NCI-H2029 (cell line): ENCODE results near the gene ESRRA.
"Not testable (repeated sequence)": the region's sequence is repeated elsewhere in the genome, so short reads cannot be mapped to it uniquely, and the experiment has no call there.

Experiments used
- DNase-seq: peaks from one replicate; lab custom pipeline; 2025; lab: John Stamatoyannopoulos, UW

Gene ESRRA

GRCh38 chr11:64292460-64293254, 12.7 kb upstream of the ESRRA start:
- no peak for DNase-seq

GRCh38 chr11:64294774-64295173, 10.6 kb upstream of the ESRRA start:
- no peak for DNase-seq

DNA sequence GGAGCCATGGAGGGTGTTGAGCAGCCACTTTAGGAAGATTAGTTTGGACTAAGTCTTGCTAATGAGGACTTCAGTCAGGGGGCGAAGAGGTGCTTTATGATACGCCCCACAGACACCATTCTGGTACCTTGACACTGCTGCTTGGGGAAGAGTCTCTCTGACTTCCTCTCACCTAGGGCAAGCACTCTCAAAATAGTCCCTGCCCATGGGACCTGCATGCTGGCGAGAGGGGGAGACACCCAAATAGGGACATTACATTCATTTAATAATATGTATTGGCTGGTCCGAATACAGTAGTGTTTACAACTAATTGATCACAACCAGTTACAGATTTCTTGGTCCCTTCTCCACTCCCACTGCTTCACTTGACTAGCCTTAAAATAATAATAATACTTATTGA, 9.6 kb upstream of the ESRRA start:
- no peak for DNase-seq

DNA sequence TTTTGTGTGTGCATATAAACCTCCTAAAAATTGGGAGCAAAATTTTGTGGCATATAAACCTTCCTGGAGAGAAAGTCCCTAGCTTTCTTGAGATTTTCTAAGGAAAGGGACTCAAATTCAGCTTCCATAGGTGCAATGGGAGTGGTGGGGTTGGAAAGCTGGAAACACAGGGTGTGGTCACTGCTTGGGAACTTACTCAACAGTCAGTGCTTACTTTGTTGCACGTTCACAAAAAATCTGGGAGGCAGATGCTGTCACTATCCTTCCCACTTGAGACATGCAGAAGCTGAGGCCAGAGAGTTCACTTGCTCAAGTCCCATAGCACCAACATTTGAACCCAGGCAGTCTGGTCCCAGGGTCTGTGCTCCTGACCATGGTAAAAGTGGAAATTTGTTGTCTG, 9.1 kb upstream of the ESRRA start:
- DNase-seq = no peak

DNA sequence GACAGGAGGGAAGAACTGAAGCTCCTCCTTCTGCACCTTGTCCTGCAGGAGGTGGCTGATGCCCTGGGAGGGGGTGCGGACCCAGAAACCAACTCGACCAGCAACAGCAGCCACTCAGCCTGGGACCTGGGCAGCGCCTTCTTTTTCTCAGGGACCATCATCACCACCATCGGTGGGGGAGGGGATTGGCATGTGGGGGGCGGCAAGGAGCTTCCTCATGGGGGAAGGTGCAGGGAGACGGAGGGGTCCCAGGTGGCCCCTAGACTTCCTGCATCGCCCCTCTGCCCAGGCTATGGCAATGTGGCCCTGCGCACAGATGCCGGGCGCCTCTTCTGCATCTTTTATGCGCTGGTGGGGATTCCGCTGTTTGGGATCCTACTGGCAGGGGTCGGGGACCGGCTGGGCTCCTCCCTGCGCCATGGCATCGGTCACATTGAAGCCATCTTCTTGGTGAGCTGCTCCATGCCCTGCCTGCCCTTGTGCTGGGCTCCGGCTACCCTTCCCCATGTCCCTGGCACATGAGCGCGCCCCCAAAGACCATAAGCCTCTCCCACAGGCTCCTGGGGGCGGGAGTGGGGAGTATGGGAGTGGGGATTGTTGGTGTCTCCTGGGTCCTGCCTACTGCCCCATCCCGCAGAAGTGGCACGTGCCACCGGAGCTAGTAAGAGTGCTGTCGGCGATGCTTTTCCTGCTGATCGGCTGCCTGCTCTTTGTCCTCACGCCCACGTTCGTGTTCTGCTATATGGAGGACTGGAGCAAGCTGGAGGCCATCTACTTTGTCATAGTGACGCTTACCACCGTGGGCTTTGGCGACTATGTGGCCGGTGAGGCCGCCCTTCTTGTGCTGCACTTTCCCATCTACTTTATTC, 8.3 kb upstream of the ESRRA start:
- DNase-seq = no peak

- DNase-seq = no peak
Measured at GRCh38 chr11:64297699-64298358, 7.5 kb upstream of the ESRRA start.

- no peak for DNase-seq
Measured at GRCh38 chr11:64298966-64299846, 6.1 kb upstream of the ESRRA start.

- no peak for DNase-seq
Measured at GRCh38 chr11:64299847-64300648, 5.3 kb upstream of the ESRRA start, which contains the start of gene CATSPERZ. Gene CATSPERZ (plus strand): TSS chr11:64300358. CDS start chr11:64300411, 53 bp downstream.

DNA sequence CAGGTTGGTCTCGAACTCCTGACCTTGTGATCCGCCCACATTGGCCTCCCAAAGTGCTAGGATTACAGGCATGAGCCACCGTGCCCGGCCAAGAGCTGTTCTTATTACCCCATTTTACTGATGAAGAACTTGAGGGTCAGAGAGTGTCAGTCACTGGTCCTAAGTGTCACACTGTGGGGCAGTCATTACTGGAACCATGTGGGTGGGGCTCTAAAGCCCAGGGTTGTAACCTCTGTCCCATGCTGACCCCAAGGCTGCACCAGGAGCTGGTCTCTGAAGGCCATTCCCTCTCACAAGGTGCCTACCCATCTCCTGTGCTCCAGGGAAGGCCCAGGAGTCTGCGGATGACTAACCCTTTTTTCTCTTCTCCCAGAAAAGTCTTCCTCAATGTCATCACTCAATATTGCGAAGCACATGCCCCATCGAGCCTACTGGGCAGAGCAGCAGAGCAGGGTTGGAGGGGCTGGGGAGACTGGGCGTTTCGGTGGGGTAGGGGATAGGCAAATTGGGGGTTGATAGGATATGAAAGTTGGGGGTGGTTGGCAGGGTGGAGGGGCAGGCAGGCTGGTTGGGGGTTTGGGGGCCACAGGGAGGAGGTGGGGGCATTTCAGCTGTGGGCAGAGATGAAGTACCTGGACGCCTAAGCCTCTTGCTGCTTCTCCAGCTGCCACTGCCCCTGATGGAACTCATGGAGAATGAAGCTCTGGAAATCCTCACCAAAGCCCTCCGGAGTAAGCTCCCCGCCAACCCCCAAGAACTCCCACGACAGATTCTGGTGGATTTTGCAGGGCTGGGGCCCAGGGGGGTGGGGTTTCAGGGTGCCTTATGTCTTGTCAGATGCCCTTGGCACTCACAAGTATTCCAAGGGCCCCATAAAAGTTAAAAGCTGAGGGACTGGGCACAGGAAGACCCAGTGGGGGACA, 2.0 kb upstream of the ESRRA start:
- no peak for DNase-seq

GRCh38 chr11:64304032-64304315, 1.4 kb upstream of the ESRRA start:
- no peak for DNase-seq

DNA sequence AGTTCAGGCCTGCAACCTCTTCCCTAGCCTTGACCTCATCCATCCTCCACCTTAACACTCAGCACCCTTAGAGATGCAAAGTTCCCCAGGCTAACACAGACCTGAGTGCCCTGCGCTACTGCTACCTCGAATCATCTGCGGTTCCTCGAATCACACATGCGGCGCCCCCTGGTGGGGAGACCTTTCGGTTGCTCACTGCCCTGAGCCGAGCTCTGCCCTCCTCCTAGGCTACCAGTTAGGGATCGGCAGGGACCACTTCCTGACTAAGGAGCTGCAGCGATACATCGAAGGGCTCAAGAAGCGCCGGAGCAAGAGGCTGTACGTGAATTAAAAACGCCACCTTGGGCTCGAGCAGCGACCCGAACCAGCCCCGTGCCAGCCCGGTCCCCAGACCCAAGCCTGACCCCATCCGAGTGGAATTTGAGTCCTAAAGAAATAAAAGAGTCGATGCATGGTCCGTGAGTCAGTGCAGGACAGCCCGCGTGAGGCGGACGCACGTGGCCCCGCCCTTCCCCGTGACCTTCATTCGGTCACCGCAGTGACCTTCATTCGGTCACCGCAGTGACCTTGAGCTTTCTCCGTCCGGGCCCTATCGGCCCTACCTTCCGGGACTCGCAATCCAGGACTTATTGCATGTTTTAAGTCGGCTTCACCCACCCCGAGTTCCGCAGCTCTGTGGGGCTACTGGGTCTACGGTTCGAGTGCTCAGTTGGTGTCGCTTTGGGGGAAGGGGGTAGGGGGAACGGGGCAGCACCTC, 830 bp upstream of the ESRRA start:
- DNase-seq = peak; percentile 93

GRCh38 chr11:64305691-64306562, 603 bp downstream of the ESRRA start:
- DNase-seq = peak; percentile 61

DNA sequence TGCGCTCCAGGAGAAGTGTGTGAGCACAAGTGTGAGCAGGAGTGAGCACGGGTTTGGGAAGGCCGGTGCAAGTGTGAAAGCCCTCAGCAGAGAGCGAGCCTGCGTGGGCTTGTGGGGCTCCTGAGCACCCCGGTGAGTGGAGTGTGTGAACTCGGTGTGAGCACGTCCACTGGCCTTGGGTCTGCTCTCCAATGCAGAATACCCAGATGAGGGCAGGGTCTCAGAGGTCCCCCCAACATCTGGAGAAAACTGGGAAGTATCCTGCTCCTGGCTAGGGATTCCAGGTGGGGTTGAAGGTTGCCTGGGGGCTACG, 1.2 kb downstream of the ESRRA start:
- DNase-seq = no peak

- no peak for DNase-seq
Measured at GRCh38 chr11:64306876-64307622, 1.7 kb downstream of the ESRRA start.

- not testable (repeated sequence) for DNase-seq
Measured at GRCh38 chr11:64307795-64308194, 2.5 kb downstream of the ESRRA start.

DNA sequence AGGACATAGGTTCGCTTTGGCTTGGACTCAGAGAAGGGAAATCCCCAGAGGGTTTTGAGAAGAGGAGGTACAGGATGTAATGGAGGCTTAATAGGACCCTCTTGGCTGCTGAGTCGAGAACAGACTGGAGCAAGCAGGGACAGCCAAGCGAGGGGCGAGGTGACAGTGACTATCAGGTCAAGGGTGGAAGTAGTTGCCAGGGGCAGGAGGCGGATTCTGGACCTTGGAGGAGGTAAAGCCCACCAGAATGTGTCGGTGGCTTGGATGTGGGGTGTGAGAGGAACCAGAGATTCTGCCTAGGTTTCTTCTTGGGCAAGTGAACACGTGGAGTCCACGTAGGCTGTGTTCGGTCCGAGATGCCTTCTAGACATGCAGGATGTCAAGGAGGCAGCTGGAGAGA, 7.6 kb downstream of the ESRRA start:
- no peak for DNase-seq

DNA sequence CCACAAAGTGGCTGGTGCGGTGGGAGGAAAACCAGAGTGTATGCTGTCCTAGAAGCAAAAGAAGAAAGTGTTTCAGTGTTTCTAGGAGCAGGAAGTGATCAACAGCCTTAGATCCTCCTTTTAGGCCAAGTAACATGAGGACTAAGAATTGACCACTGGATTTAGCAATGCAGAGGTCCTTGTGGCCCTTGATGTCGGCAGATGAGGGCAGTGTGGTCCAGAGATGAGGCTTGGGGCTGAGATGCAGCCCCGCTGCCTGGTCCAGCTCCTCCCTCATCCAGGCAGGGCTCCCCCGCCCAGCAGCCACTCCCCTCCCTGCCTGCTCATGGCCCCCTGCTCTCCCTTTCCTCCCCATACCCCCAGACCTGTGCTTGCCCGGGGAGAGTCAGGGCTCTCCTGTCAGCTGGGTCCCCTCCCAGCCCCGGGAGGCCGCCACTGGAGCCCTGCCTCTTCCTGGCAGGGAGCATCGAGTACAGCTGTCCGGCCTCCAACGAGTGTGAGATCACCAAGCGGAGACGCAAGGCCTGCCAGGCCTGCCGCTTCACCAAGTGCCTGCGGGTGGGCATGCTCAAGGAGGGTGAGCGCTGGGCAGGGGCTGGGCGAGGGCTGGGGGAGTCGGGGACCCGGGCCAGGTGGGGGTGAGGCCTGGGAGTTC, 8.3 kb downstream of the ESRRA start:
- DNase-seq = no peak
